MM.1S (cell line): ENCODE data around the gene APOBEC3C.

Experiments used
- CTCF ChIP-seq: fragments of 300-600 bp; sonication (generic); IDR thresholded peaks from 2 replicates; pipeline ENCODE4 v1.5.1; 2016; ENCODE audit warnings: antibody characterized with exemption, low read length, mixed read lengths
- EZH2 ChIP-seq: fragments of 300-600 bp; sonication (generic); optimal IDR thresholded peaks from 2 replicates; pipeline ENCODE3; 2017; ENCODE audit warnings: low read depth, mild to moderate bottlenecking, antibody characterized with exemption, low read length, mixed read lengths
- EZH2phosphoT487 ChIP-seq: fragments of 300-600 bp; sonication (generic); IDR thresholded peaks from 2 replicates; pipeline ENCODE4 v1.6.1; 2018; ENCODE audit warnings: antibody characterized with exemption, low read length

DNA sequence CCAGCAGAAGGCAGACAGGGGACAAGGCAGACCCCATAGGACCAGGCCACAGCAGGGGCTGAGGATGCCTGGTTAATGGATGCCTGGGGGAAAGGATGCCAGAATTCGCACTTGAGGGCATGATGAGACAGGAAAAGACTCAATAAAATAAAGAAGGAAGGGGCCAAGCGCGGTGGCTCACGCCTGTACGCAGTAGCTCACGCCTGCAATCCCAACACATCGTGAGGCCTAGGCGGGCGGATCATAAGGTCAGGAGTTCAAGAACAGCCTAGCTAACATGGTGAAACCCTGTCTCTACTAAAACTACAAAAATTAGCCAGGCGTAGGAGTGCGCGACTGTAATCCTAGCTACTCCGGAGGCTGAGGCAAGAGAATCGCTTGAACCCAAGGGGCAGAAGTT is 16.6 kb downstream of the APOBEC3C start:
- TF ChIP-seq CTCF (no peak), EZH2 (no peak), EZH2phosphoT487 (no peak)
